OCI-M2 (cell line): ENCODE data around the gene TTF2.
A peak's percentile ranks its signal among the peaks of the same experiment; 100 is the strongest.

Source experiments
- DNase-seq: peaks from one replicate; lab custom pipeline; 2025; ENCODE audit not compliant: unreplicated experiment; lab: John Stamatoyannopoulos, UW

TTF2 gene

GRCh38 chr1:117059678-117060440 lies at the start of gene TTF2:
Gene TTF2, plus strand, starts transcription at chr1:117060326. Its CDS starts 21 bp downstream, at chr1:117060347.
- DNase-seq, result peak; percentile 75

GRCh38 chr1:117011334-117011733 lies 48.8 kb upstream of the TTF2 start:
- no peak for DNase-seq

GRCh38 chr1:117013309-117013858 lies 46.7 kb upstream of the TTF2 start:
- DNase-seq, result no peak

GRCh38 chr1:117014209-117014608 lies 45.9 kb upstream of the TTF2 start:
- no peak for DNase-seq

GRCh38 chr1:117015724-117016123 lies 44.4 kb upstream of the TTF2 start:
- no peak for DNase-seq

GRCh38 chr1:117017062-117017461 lies 43.1 kb upstream of the TTF2 start:
- no peak for DNase-seq

- no peak for DNase-seq
Observed at GRCh38 chr1:117017648-117018047, 42.5 kb upstream of the TTF2 start.

GRCh38 chr1:117020526-117021156 lies 39.5 kb upstream of the TTF2 start:
- DNase-seq, result no peak

- no peak for DNase-seq
Observed at GRCh38 chr1:117022114-117022513, 38.0 kb upstream of the TTF2 start.

- DNase-seq, result no peak
Observed at GRCh38 chr1:117025568-117025967, 34.6 kb upstream of the TTF2 start.

- no peak for DNase-seq
Observed at GRCh38 chr1:117026361-117026760, 33.8 kb upstream of the TTF2 start.

- DNase-seq, result no peak
Observed at GRCh38 chr1:117029685-117030084, 30.4 kb upstream of the TTF2 start.

GRCh38 chr1:117030271-117030877 lies 29.8 kb upstream of the TTF2 start:
- no peak for DNase-seq

GRCh38 chr1:117032266-117032665 lies 27.9 kb upstream of the TTF2 start:
- DNase-seq, result no peak

GRCh38 chr1:117032681-117033539 lies 27.2 kb upstream of the TTF2 start:
- no peak for DNase-seq

GRCh38 chr1:117033772-117034171 lies 26.4 kb upstream of the TTF2 start:
- no peak for DNase-seq

- DNase-seq, result no peak
Observed at GRCh38 chr1:117034791-117035290, 25.3 kb upstream of the TTF2 start.

- no peak for DNase-seq
Observed at GRCh38 chr1:117036018-117036461, 24.1 kb upstream of the TTF2 start.

GRCh38 chr1:117037802-117038201 lies 22.3 kb upstream of the TTF2 start:
- no peak for DNase-seq

GRCh38 chr1:117038236-117038635 lies 21.9 kb upstream of the TTF2 start:
- no peak for DNase-seq

- no peak for DNase-seq
Observed at GRCh38 chr1:117044217-117044616, 15.9 kb upstream of the TTF2 start.
